Mucosa of descending colon (tissue), 3 donors: ENCODE data around the gene METTL25B. TPM values are rescaled to one million over a fixed set of nuclear protein-coding genes. Genes with fewer than 3 reads are reported as not detected.

Experiments
- ATAC-seq: fragments of 200-7000 bp; cut with Tn5 transposase; one replicate; pipeline ENCODE4 v1.9.1; 2020; ENCODE audit warnings: mild to moderate bottlenecking, moderate library complexity
- DNase-seq, 3 donors: peaks; one replicate each; pipeline ENCODE4 v3.0.0-alpha.2; 2020
- H3K36me3 ChIP-seq: fragments of 200-600 bp; one replicate; pipeline ENCODE4 v1.8.0; 2021; ENCODE audit warnings: low read depth, mild to moderate bottlenecking
- H3K4me1 ChIP-seq: fragments of 200-600 bp; one replicate; pipeline ENCODE4 v1.8.0; 2021; ENCODE audit warnings: low read depth, mild to moderate bottlenecking
- H3K4me3 ChIP-seq: fragments of 200-600 bp; one replicate; pipeline ENCODE4 v1.8.0; 2021; ENCODE audit warnings: mild to moderate bottlenecking
- H3K9me3 ChIP-seq: fragments of 200-600 bp; one replicate; pipeline ENCODE4 v1.8.0; 2021; ENCODE audit warnings: mild to moderate bottlenecking
- intact Hi-C, 2 donors: fragments of 100-400 bp; cut with DNase I in 1 of 2; cut with micrococcal nuclease in 1 of 2; formaldehyde crosslinking; loops; one replicate each; pipeline versions ENCODE4 v1.11.0 to v1.11.1; 2022; cut with DNase I, micrococcal nuclease
- total RNA-seq, 3 donors: library from RNA; stranded (reverse); fragmentation: NEBNext Ultra II Directional in 2 of 3; extraction: Animal tissue kit (Norgen Biotek cat#: 25700) in 2 of 3; gene quantifications; one replicate each; pipeline versions ENCODE4 v1.2.1 to v1.2.4, GENCODE V29; 2021 to 2023
- TF ChIP-seq, protein P1 (sequence below): fragments of 200-600 bp; IDR thresholded peaks from one replicate; pipeline ENCODE4 v1.8.0; 2022; ENCODE audit warnings: antibody characterized with exemption, mild to moderate bottlenecking
- donor health status: DM: no; HTN: no; CAD: no; lungs with moderate emphysema.
- donor health status: DM: no; HTN: no; CAD: no.
- donor health status: DM: no; HTN: yes; CAD: no.

METTL25B gene
- total RNA-seq, 3 donors from 2014 or later = 35.1 to 58.6 (median 44.4) TPM

DNA sequence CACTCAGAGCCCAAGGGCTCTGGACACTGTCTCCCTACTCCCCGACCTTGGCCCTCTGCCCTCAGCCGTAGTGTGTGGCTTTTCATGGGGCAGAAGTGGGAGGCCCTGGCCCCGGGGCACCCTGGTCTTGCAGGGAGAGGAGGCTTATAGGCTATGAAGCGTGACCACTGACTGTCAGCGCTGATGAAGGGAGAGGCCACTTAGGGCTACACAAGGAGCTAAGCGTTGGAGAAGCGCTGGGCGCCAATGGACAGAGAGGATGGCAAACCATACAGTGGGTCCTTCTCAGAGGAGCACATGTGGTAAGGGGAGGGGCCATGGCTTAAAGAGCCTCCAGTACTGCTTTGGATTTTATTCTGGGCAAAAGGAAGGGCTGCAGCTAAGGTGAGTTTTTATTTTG is 30.8 kb upstream of the METTL25B start:
- H3K4me3 ChIP-seq = no peak overlapping the region

DNA sequence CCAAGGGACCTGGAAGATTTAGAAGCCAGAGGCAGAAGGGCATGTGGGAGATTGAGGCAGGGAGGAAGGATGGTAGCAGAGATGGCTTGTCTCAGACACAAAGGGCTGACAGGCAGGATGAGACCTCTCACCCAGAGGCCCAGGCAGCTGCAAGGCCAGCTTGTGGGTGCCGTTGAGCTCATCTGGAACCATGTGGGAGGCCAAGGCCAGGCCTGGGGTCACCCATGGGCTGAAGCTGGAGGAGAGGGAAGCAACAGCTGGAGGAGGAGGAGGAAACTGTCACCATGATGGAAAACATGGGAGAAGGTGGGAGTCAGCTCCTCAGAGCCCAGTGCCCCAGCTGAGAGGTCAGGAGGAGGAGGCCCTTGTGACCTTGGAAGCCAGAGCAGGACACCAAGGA is 29.3 kb upstream of the METTL25B start:
- DNase-seq (no peak), ATAC-seq (no peak)
- intact Hi-C loops = no loop called here

More for the DNA sequence above, 30.8 kb upstream of the METTL25B start:
- Histone ChIP-seq H3K9me3 (no peaks in the 10 kb centered on the region), H3K4me1 (peaks cover 9% of the 10 kb centered on the region), H3K36me3 (no peaks in the 10 kb centered on the region)
- DNase-seq (no peak), ATAC-seq (no peak)
- intact Hi-C loops = no loop called here
- TF ChIP-seq, protein P1, sequence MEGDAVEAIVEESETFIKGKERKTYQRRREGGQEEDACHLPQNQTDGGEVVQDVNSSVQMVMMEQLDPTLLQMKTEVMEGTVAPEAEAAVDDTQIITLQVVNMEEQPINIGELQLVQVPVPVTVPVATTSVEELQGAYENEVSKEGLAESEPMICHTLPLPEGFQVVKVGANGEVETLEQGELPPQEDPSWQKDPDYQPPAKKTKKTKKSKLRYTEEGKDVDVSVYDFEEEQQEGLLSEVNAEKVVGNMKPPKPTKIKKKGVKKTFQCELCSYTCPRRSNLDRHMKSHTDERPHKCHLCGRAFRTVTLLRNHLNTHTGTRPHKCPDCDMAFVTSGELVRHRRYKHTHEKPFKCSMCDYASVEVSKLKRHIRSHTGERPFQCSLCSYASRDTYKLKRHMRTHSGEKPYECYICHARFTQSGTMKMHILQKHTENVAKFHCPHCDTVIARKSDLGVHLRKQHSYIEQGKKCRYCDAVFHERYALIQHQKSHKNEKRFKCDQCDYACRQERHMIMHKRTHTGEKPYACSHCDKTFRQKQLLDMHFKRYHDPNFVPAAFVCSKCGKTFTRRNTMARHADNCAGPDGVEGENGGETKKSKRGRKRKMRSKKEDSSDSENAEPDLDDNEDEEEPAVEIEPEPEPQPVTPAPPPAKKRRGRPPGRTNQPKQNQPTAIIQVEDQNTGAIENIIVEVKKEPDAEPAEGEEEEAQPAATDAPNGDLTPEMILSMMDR = no peak

DNA sequence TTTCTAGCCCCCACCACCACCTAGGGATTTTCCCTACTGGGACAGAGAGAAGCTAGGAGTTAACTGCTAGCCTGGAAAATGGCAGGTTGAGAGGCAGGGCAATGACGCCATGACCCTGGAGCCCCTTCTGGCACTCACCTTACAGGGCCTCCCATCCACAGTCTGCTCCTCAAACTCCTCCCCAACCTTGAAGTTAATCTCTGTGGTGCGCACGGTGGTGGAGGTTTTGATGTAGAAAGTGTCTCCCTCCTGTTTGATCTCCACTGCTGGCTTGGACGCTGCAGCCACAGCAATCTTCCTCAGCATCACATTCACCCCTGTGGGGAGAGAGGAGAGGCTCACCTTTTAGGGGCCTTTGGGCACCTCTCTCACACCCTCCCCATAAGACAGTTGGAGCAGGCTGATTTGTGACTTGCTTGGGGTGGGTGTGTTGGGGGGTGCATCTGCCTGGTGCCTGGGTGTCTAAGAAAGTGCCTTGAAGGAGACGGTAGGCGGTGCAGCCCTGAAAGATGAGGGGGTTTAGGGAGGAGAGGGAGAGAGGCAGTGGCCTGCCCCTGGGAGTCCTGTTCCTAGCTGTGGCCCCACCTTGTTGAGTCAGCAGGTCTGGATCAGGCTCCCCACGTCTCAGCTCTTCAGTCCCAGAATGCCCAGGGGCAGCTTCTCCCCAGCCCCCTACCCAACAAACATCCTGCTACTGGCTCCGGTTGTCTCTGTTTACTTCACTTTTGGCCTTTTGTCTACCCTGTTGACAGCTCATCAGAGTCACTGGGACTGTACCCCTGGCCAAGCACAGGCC is 27.3 kb upstream of the METTL25B start:
- TF ChIP-seq, protein P1 = no peak
- Histone ChIP-seq H3K9me3 (no peaks in the 10 kb centered on the region), H3K4me3 (no peak overlapping the region), H3K4me1 (peaks cover 15% of the 10 kb centered on the region), H3K36me3 (no peaks in the 10 kb centered on the region)
- ATAC-seq = no peak
- intact Hi-C loops = no loop called here
- DNase-seq = no peak

More for the DNA sequence above, 29.3 kb upstream of the METTL25B start:
- H3K4me1 ChIP-seq = no peaks in the 10 kb centered on the region
- no peak overlapping the region for H3K4me3 ChIP-seq
- H3K36me3 ChIP-seq = no peaks in the 10 kb centered on the region
- TF ChIP-seq, protein P1 = no peak
- H3K9me3 ChIP-seq = no peaks in the 10 kb centered on the region

DNA sequence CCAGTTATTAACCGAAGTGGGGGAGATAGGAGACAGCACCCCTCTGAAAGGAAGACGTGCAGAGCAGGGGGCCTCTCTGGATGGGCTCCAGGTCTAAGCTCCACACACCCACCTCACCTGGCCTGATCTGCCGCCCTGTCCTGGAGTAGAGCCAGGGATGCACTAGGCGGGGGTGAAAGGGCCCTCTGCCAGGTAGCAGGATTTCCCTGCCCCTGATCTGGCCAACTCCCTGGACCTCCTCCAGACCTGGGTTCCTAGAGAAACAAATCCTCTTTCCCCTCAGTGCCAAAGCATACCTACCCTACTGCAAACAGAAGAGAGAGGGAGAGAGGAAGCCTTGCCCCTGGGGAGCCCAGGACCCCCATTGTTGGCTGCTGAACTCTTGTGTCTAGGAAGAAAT is 24.9 kb upstream of the METTL25B start:
- H3K4me1 ChIP-seq = peaks cover 24% of the 10 kb centered on the region
- ATAC-seq (no peak), DNase-seq (no peak)
- H3K36me3 ChIP-seq = no peaks in the 10 kb centered on the region
- TF ChIP-seq, protein P1 = no peak
- intact Hi-C loops = no loop called here
- H3K9me3 ChIP-seq = no peaks in the 10 kb centered on the region
- no peak overlapping the region for H3K4me3 ChIP-seq

DNA sequence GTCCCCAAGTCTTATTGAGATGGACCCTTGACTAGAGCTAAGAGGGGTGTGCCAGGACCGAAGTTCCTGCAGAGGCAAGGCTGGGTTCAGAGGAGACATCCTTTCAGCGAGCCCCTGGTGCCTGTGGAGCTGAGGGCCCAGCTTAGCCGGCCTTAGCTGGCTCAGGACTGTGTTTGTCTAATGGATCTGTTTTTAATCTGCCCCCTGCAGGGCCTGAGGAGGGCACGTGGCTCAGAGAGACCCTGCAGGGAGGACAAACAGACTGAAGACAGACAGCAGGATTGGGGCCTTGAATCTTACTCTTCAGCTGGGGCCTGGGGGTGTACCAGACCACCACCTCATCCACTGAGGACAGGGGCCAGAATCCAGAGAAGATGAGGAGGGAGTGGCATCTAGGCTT is 24.5 kb upstream of the METTL25B start:
- ATAC-seq (no peak), DNase-seq (no peak)
- intact Hi-C loops = no loop called here
- Histone ChIP-seq H3K4me1 (peaks cover 24% of the 10 kb centered on the region), H3K36me3 (no peaks in the 10 kb centered on the region), H3K4me3 (no peak overlapping the region), H3K9me3 (no peaks in the 10 kb centered on the region)
- TF ChIP-seq, protein P1 = no peak
